Lower leg skin (tissue), 4 donors: ENCODE measurements around the gene NOX1. TPM values are rescaled to one million over a fixed set of nuclear protein-coding genes. Genes with fewer than 3 reads are reported as not detected.

Experiments used
- DNase-seq, 2 donors: peaks; one replicate each; pipeline ENCODE4 v3.0.0-alpha.2; 2019; ENCODE audit warnings: low spot score in 2 of 2
- H3K4me3 ChIP-seq: fragments of 200-600 bp; sonication (generic); 2 replicates; pipeline ENCODE4 v1.5.1; 2017; ENCODE audit warnings: mild to moderate bottlenecking, low read depth; ENCODE audit not compliant: poor library complexity, severe bottlenecking
- CTCF ChIP-seq, 3 donors: fragments of 450-650 bp; IDR thresholded peaks; one replicate each; pipeline ENCODE4 v1.5.1; 2016; ENCODE audit warnings: antibody characterized with exemption in 3 of 3, mild to moderate bottlenecking in 3 of 3, moderate library complexity in 2 of 3
- POLR2A ChIP-seq, 2 donors: fragments of 450-650 bp; IDR thresholded peaks; one replicate each; pipeline ENCODE4 v1.6.1; 2016 to 2017; ENCODE audit warnings: antibody characterized with exemption in 2 of 2, mild to moderate bottlenecking in 1 of 2, moderate library complexity in 1 of 2
- WGBS, 2 donors: methylation state at CpG; one replicate each; pipeline ENCODE4 v1.1.5; 2018; 5-methylcytosine and 5-hydroxymethylcytosine counted together
- intact Hi-C: fragments of 100-400 bp; cut with DNase I; formaldehyde crosslinking; loops from one replicate; pipeline ENCODE4 v1.15.0; 2023; ENCODE audit warnings: low total_unique reads
- total RNA-seq, 4 donors: library from RNA; depleted of rRNA; stranded (reverse); fragments of >200 nt; gene quantifications; one replicate each; pipeline ENCODE4 v1.1.0, GENCODE V29; 2016

NOX1 gene
- total RNA-seq, 4 donors from 2014 or later: 0.84 to 1.9 TPM; not detected in 2

- DNase-seq: peak in 1 of 2 donors; percentile 28
- intact Hi-C loops: no loop called here
Observed at GRCh38 chrX:100895365-100896075, 21.4 kb upstream of the NOX1 start.

DNA sequence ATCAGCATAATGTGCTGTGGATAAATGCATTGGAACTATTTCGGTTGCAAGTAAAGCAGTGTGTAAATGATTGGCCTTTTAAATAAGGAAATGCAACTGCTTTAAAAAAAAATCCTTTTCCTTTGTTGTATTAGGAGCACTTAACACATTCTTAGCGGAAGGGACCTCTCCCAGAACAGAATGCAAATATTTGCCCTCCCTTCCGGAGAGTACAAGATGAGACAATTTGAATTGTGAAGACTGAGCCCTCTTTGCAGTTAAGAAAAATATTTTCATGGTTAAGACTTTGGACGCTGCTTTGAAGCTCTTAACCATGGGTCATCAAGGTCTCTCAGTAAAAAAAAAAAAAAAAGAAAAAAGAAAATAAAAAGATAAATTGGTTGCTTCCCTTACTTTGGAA, 9.5 kb upstream of the NOX1 start:
- TF ChIP-seq CTCF (IDR thresholded peaks at IDR 0.05): no peak
- TF ChIP-seq POLR2A (IDR thresholded peaks at IDR 0.05): no peak
- intact Hi-C loops: no loop called here
- no peak for DNase-seq
- 66 to 68% methylated on average over 4 of the region's 4 CpGs for WGBS, 2 donors
- H3K4me3 ChIP-seq: no peak overlapping the region

More at GRCh38 chrX:100895365-100896075, 21.4 kb upstream of the NOX1 start:
- TF ChIP-seq POLR2A (IDR thresholded peaks at IDR 0.05): no peak
- no peak for TF ChIP-seq CTCF (IDR thresholded peaks at IDR 0.05)
- no peak overlapping the region for H3K4me3 ChIP-seq
- WGBS, 2 donors: 20 to 22% methylated on average over 5 of the region's 5 CpGs

- H3K4me3 ChIP-seq: no peak overlapping the region
- TF ChIP-seq POLR2A (IDR thresholded peaks at IDR 0.05) (no peak), CTCF (IDR thresholded peaks at IDR 0.05) (no peak)
- intact Hi-C loops: no loop called here
- no peak for DNase-seq
- WGBS, 2 donors: 75 to 90% methylated on average over 2 of the region's 2 CpGs
Observed at GRCh38 chrX:100880368-100880767, 6.2 kb upstream of the NOX1 start.

DNA sequence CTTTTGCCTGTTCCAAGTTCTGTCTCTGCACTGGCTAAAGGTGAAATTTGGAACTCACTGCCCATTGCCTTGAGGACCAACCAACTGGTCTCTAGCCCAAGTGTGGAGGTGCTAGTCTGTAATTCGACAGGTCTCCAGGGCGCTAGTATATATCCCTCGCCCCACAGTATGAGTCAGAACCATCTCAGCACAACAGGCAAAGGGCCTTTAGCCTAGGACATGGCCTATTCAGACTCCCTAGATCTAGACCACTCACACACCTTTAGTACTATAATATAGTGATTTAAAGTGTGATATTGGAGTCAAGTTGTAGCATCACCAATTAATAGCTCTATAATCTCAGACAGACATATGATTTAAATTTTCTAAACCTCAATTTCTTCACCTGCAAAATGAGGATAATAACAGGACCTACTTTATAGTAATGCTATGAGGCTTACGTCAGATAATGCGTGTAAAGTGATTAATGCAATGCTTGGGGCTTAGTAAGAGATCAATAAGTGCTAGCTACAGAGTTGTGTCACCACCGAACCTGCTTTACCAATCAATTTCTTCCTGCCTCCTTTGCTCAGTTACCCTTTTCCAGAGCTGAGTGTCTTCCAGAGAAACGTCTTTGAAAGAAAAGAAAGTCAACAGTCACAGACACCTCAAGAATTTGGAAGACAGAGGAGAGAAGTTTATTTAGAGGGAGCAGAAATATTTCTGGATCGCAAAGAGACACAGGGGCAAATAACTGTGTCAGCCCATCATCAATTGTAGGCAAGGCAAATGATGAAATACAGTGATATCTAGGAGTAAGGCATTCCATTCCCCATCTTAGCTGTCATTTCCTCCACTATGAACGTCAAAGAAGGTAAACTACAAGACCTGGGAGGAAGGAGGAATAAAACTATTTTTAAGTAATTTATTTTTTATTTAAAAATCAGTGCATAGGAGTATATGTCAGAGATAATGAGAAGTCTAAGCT, 2.3 kb downstream of the NOX1 start:
- TF ChIP-seq POLR2A (IDR thresholded peaks at IDR 0.05): no peak
- no peak for DNase-seq
- 67 to 72% methylated on average over 9 of the region's 9 CpGs for WGBS, 2 donors
- intact Hi-C loops: no loop called here
- no peak overlapping the region for H3K4me3 ChIP-seq

GRCh38 chrX:100870527-100870926, 3.6 kb downstream of the NOX1 start:
- intact Hi-C loops: no loop called here
- 67 to 72% methylated on average over 5 of the region's 5 CpGs for WGBS, 2 donors
- H3K4me3 ChIP-seq: no peak overlapping the region
- TF ChIP-seq CTCF (IDR thresholded peaks at IDR 0.05) (no peak), POLR2A (IDR thresholded peaks at IDR 0.05) (no peak)
- DNase-seq: no peak

GRCh38 chrX:100868273-100868672, 5.9 kb downstream of the NOX1 start:
- TF ChIP-seq CTCF (IDR thresholded peaks at IDR 0.05) (no peak), POLR2A (IDR thresholded peaks at IDR 0.05) (no peak)
- 74 to 75% methylated on average over 2 of the region's 2 CpGs for WGBS, 2 donors
- DNase-seq: no peak
- H3K4me3 ChIP-seq: no peak overlapping the region
- intact Hi-C loops: no loop called here
